Measurements from ENCODE around the gene HLF. TPM values are rescaled to one million over a fixed set of nuclear protein-coding genes. Genes with fewer than 3 reads are reported as not detected.

The HLF gene
- total and polyA plus RNA-seq, 2 experiments from 2014 or later = 0.28 TPM; not detected in 1

DNA sequence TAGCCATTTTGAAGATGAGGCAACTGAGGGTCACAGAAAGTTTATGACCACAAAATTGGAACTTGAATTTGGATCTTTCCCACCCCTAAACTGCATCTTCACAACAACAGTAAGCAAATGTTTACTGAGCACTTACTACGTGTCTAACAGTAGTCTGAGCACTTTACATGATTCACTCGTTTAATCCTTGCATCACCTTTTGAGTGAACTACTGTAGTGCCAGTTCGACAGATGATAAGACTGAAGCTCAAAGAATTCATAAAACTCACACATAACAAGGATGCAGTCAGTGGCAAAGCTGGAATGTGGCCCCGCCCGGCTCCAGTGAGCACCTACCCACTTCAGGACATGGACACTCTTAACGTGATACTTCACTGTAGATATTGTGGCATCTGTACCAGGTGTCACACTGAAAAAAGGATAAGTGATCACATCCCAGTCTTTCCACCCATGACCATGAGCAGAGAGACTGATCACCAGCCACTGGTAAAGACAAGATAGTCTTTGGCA is 36.0 kb upstream of the HLF start:
- peaks cover 1% of the 10 kb centered on the region for H3K27me3 Mint-ChIP-seq (ENCODE audit: insufficient read depth, low read depth, poor library complexity)
- H3K4me1 ChIP-seq (ENCODE audit: insufficient read depth) = no peaks in the 10 kb centered on the region
- H3K4me3 ChIP-seq = no peak overlapping the region
- no peaks in the 10 kb centered on the region for H3F3A ChIP-seq (replicated peaks; ENCODE audit: low read depth)
- no peak for DNase-seq (ENCODE audit: low spot score)
- H3K4me3 Mint-ChIP-seq = no peak overlapping the region
- no peaks in the 10 kb centered on the region for H3K9me2 ChIP-seq (ENCODE audit: insufficient read depth)
- no peaks in the 10 kb centered on the region for H3K36me3 ChIP-seq (ENCODE audit: insufficient read depth)
- ATAC-seq = no peak
- no peak overlapping the region for H3K4me2 ChIP-seq
- no peaks in the 10 kb centered on the region for H3K36me3 Mint-ChIP-seq (ENCODE audit: low read depth)
- TF ChIP-seq ZNF331 (CRISPR knock-in tag; IDR thresholded peaks at IDR 0.05; ENCODE audit: low read depth) = no peak
- no peaks in the 10 kb centered on the region for H3K4me1 Mint-ChIP-seq
- H3K27ac ChIP-seq (ENCODE audit: low read depth) = no peak overlapping the region
- no peaks in the 10 kb centered on the region for H4K20me1 ChIP-seq (replicated peaks; ENCODE audit: insufficient read depth)
- H3K79me2 ChIP-seq (replicated peaks; ENCODE audit: insufficient read depth) = no peaks in the 10 kb centered on the region
- H2AFZ ChIP-seq = no peak overlapping the region
- H3K27me3 ChIP-seq (ENCODE audit: insufficient read depth) = no peaks in the 10 kb centered on the region
- no peak overlapping the region for H3K27ac Mint-ChIP-seq
- no peaks in the 10 kb centered on the region for H3K9me3 Mint-ChIP-seq

DNA sequence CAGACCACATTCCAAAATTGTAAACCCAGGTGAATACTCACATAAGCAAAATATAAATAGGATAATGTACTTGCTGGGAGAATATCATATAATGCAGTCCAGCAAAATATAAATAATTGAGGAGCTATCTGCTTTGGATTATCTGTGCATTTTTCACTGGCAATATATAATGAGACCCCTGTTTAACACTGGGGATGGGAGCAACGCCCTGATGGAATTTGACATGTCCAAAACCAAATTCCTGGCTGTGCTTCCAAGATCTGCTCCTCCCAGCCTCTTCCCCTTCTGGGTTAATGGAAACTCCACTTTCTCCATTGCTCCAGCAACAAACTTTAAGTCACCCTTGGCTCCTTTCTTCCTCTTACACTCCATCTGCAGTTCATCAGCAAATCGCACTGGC is 35.5 kb upstream of the HLF start:
- H3K27me3 Mint-ChIP-seq (ENCODE audit: insufficient read depth, low read depth, poor library complexity) = peaks cover 1% of the 10 kb centered on the region
- H3K27ac ChIP-seq (ENCODE audit: low read depth) = no peak overlapping the region
- H3K27ac Mint-ChIP-seq = no peak overlapping the region

DNA sequence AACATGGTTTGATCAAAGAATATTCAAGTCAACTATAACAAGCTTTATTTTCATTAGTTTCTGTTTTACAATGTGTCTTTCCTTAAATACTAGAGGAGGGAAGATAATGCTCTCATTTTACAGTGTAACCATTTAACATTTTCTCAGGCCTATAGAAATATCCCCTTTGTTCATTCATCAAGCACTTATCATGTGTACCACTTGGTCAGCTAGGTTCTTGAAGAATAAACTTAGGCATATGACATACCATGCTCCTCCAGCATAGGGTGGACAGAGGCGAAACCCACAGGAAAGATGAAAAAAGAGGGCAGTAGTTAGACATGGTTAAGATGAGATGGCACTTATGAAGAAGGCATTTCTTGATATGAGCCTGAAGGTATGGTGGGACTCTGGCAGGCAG is 34.0 kb upstream of the HLF start:
- H4K20me1 ChIP-seq (replicated peaks; ENCODE audit: insufficient read depth) = no peaks in the 10 kb centered on the region
- no peaks in the 10 kb centered on the region for H3K4me1 ChIP-seq (ENCODE audit: insufficient read depth)
- no peaks in the 10 kb centered on the region for H3K27me3 ChIP-seq (ENCODE audit: insufficient read depth)
- no peak overlapping the region for H3K27ac Mint-ChIP-seq
- H3K27ac ChIP-seq (ENCODE audit: low read depth) = no peak overlapping the region
- no peaks in the 10 kb centered on the region for H3K4me1 Mint-ChIP-seq
- no peaks in the 10 kb centered on the region for H3K36me3 ChIP-seq (ENCODE audit: insufficient read depth)
- H2AFZ ChIP-seq = no peak overlapping the region
- ATAC-seq (no peak), DNase-seq (ENCODE audit: low spot score) (no peak)
- H3F3A ChIP-seq (replicated peaks; ENCODE audit: low read depth) = no peaks in the 10 kb centered on the region
- no peaks in the 10 kb centered on the region; the same call in 2 of the 3 replicates for H3K9me3 Mint-ChIP-seq
- no peak overlapping the region for H3K4me2 ChIP-seq
- peaks cover 3% of the 10 kb centered on the region for H3K27me3 Mint-ChIP-seq (ENCODE audit: insufficient read depth, low read depth, poor library complexity)
- no peak overlapping the region for H3K4me3 Mint-ChIP-seq
- H3K9me2 ChIP-seq (ENCODE audit: insufficient read depth) = no peaks in the 10 kb centered on the region
- H3K4me3 ChIP-seq = no peak overlapping the region
- H3K36me3 Mint-ChIP-seq (ENCODE audit: low read depth) = no peaks in the 10 kb centered on the region
- H3K79me2 ChIP-seq (replicated peaks; ENCODE audit: insufficient read depth) = no peaks in the 10 kb centered on the region
- TF ChIP-seq CREB1 (CRISPR knock-in tag; IDR thresholded peaks at IDR 0.05; ENCODE audit: low read depth) = no peak
- TF ChIP-seq ZNF331 (CRISPR knock-in tag; IDR thresholded peaks at IDR 0.05; ENCODE audit: low read depth) = no peak
- TF ChIP-seq NANOG (IDR thresholded peaks at IDR 0.05; ENCODE audit: borderline replicate concordance) = no peak
- TF ChIP-seq, protein P1, sequence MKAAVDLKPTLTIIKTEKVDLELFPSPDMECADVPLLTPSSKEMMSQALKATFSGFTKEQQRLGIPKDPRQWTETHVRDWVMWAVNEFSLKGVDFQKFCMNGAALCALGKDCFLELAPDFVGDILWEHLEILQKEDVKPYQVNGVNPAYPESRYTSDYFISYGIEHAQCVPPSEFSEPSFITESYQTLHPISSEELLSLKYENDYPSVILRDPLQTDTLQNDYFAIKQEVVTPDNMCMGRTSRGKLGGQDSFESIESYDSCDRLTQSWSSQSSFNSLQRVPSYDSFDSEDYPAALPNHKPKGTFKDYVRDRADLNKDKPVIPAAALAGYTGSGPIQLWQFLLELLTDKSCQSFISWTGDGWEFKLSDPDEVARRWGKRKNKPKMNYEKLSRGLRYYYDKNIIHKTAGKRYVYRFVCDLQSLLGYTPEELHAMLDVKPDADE (IDR thresholded peaks at IDR 0.05) = no peak
- no peak for TF ChIP-seq STAT1 (IDR thresholded peaks at IDR 0.05; ENCODE audit: unreplicated experiment)
- TF ChIP-seq, protein P2, sequence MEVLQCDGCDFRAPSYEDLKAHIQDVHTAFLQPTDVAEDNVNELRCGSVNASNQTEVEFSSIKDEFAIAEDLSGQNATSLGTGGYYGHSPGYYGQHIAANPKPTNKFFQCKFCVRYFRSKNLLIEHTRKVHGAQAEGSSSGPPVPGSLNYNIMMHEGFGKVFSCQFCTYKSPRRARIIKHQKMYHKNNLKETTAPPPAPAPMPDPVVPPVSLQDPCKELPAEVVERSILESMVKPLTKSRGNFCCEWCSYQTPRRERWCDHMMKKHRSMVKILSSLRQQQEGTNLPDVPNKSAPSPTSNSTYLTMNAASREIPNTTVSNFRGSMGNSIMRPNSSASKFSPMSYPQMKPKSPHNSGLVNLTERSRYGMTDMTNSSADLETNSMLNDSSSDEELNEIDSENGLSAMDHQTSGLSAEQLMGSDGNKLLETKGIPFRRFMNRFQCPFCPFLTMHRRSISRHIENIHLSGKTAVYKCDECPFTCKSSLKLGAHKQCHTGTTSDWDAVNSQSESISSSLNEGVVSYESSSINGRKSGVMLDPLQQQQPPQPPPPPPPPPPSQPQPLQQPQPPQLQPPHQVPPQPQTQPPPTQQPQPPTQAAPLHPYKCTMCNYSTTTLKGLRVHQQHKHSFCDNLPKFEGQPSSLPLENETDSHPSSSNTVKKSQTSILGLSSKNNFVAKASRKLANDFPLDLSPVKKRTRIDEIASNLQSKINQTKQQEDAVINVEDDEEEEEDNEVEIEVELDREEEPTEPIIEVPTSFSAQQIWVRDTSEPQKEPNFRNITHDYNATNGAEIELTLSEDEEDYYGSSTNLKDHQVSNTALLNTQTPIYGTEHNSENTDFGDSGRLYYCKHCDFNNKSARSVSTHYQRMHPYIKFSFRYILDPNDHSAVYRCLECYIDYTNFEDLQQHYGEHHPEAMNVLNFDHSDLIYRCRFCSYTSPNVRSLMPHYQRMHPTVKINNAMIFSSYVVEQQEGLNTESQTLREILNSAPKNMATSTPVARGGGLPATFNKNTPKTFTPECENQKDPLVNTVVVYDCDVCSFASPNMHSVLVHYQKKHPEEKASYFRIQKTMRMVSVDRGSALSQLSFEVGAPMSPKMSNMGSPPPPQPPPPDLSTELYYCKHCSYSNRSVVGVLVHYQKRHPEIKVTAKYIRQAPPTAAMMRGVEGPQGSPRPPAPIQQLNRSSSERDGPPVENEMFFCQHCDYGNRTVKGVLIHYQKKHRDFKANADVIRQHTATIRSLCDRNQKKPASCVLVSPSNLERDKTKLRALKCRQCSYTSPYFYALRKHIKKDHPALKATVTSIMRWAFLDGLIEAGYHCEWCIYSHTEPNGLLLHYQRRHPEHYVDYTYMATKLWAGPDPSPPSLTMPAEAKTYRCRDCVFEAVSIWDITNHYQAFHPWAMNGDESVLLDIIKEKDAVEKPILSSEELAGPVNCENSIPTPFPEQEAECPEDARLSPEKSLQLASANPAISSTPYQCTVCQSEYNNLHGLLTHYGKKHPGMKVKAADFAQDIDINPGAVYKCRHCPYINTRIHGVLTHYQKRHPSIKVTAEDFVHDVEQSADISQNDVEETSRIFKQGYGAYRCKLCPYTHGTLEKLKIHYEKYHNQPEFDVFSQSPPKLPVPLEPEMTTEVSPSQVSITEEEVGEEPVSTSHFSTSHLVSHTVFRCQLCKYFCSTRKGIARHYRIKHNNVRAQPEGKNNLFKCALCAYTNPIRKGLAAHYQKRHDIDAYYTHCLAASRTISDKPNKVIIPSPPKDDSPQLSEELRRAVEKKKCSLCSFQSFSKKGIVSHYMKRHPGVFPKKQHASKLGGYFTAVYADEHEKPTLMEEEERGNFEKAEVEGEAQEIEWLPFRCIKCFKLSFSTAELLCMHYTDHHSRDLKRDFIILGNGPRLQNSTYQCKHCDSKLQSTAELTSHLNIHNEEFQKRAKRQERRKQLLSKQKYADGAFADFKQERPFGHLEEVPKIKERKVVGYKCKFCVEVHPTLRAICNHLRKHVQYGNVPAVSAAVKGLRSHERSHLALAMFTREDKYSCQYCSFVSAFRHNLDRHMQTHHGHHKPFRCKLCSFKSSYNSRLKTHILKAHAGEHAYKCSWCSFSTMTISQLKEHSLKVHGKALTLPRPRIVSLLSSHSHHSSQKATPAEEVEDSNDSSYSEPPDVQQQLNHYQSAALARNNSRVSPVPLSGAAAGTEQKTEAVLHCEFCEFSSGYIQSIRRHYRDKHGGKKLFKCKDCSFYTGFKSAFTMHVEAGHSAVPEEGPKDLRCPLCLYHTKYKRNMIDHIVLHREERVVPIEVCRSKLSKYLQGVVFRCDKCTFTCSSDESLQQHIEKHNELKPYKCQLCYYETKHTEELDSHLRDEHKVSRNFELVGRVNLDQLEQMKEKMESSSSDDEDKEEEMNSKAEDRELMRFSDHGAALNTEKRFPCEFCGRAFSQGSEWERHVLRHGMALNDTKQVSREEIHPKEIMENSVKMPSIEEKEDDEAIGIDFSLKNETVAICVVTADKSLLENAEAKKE (CRISPR knock-in tag; IDR thresholded peaks at IDR 0.05) = no peak
- TF ChIP-seq EZH2phosphoT487 (IDR thresholded peaks at IDR 0.05; ENCODE audit: unreplicated experiment) = no peak
- no peak for TF ChIP-seq POLR2AphosphoS5 (IDR thresholded peaks at IDR 0.05; ENCODE audit: low read depth)

More for the DNA sequence above, 35.5 kb upstream of the HLF start:
- no peaks in the 10 kb centered on the region for H3K9me3 Mint-ChIP-seq
- Histone ChIP-seq H2AFZ (no peak overlapping the region), H3K9me2 (ENCODE audit: insufficient read depth) (no peaks in the 10 kb centered on the region), H3K4me3 (no peak overlapping the region), H3K79me2 (replicated peaks; ENCODE audit: insufficient read depth) (no peaks in the 10 kb centered on the region), H3K4me1 (ENCODE audit: insufficient read depth) (no peaks in the 10 kb centered on the region), H3F3A (replicated peaks; ENCODE audit: low read depth) (no peaks in the 10 kb centered on the region), H3K4me2 (no peak overlapping the region), H3K27me3 (ENCODE audit: insufficient read depth) (no peaks in the 10 kb centered on the region), H4K20me1 (replicated peaks; ENCODE audit: insufficient read depth) (no peaks in the 10 kb centered on the region), H3K36me3 (ENCODE audit: insufficient read depth) (no peaks in the 10 kb centered on the region)
- no peaks in the 10 kb centered on the region for H3K4me1 Mint-ChIP-seq
- TF ChIP-seq EZH2phosphoT487 (IDR thresholded peaks at IDR 0.05; ENCODE audit: unreplicated experiment) (no peak), CREB1 (CRISPR knock-in tag; IDR thresholded peaks at IDR 0.05; ENCODE audit: low read depth) (no peak), EZH2 (IDR thresholded peaks at IDR 0.05; ENCODE audit: low read depth, unreplicated experiment) (no peak)
- no peak for DNase-seq (ENCODE audit: low spot score)
- H3K36me3 Mint-ChIP-seq (ENCODE audit: low read depth) = no peaks in the 10 kb centered on the region
- no peak overlapping the region for H3K4me3 Mint-ChIP-seq
- no peak for ATAC-seq

Data from GM23338 (cell line).